ENCODE results near the gene HACD3. TPM values are rescaled to one million over a fixed set of nuclear protein-coding genes. Genes with fewer than 3 reads are reported as not detected.

Gene HACD3
- total RNA-seq, 1 donor from 2014 or later, result 271 TPM

- H3K27me3 Mint-ChIP-seq (ENCODE audit: insufficient read depth, low read depth), result no peaks in the 10 kb centered on the region
- H3F3A ChIP-seq (ENCODE audit: low read depth), result peaks cover 35% of the 10 kb centered on the region
- TF ChIP-seq EZH2 (IDR thresholded peaks at IDR 0.05) (peak; percentile 20), EZH2phosphoT487 (IDR thresholded peaks at IDR 0.05) (no peak), CTCF (IDR thresholded peaks at IDR 0.05) (peak; percentile 90)
- no peaks in the 10 kb centered on the region for H3K36me3 Mint-ChIP-seq
- DNase-seq (ENCODE audit: low spot score), result peak; percentile 97
- H3K9ac ChIP-seq, result peak within 1 kb of the TSS; percentile 88
- peaks cover 6% of the 10 kb centered on the region for H3K36me3 ChIP-seq
- no peaks in the 10 kb centered on the region for H3K9me3 ChIP-seq (ENCODE audit: low read depth)
- no peaks in the 10 kb centered on the region for H3K27me3 ChIP-seq
- peak within 1 kb of the TSS; percentile 85 for H2AFZ ChIP-seq (replicated peaks)
- peaks cover 41% of the 10 kb centered on the region for H3K79me2 ChIP-seq (ENCODE audit: low read depth)
- peak within 1 kb of the TSS; percentile 85 for H3K27ac ChIP-seq
- peak within 1 kb of the TSS; percentile 97 for H3K4me2 ChIP-seq
- peaks cover 27% of the 10 kb centered on the region for H4K20me1 ChIP-seq (ENCODE audit: low read depth)
- peaks cover 15% of the 10 kb centered on the region for H3K4me1 Mint-ChIP-seq
- no peaks in the 10 kb centered on the region for H3K9me3 Mint-ChIP-seq
- H3K27ac Mint-ChIP-seq, result peak within 1 kb of the TSS; percentile 86
- H3K4me3 ChIP-seq, result peak within 1 kb of the TSS; percentile 92
- H3K4me1 ChIP-seq, result peaks cover 9% of the 10 kb centered on the region
- H3K4me3 Mint-ChIP-seq, result peak within 1 kb of the TSS; percentile 93
Observed at GRCh38 chr15:65516997-65517865, 13.0 kb upstream of the HACD3 start, which contains the start of gene DPP8. Gene DPP8, minus strand, starts transcription at chr15:65517689. Its CDS starts 5,136 bp downstream, at chr15:65512553.

GRCh38 chr15:65517866-65518207 is 12.4 kb upstream of the HACD3 start:
- Histone ChIP-seq H3K9ac (no peak overlapping the region), H2AFZ (replicated peaks) (peak overlapping the region; percentile 85), H3K27ac (no peak overlapping the region), H3K4me2 (peak overlapping the region; percentile 6), H3K4me3 (peak overlapping the region; percentile 92), H3K27me3 (no peaks in the 10 kb centered on the region), H3K79me2 (ENCODE audit: low read depth) (peaks cover 41% of the 10 kb centered on the region), H3K9me3 (ENCODE audit: low read depth) (no peaks in the 10 kb centered on the region), H3K4me1 (peaks cover 9% of the 10 kb centered on the region), H4K20me1 (ENCODE audit: low read depth) (peaks cover 27% of the 10 kb centered on the region), H3F3A (ENCODE audit: low read depth) (peaks cover 35% of the 10 kb centered on the region), H3K36me3 (peaks cover 6% of the 10 kb centered on the region)
- Mint-ChIP-seq H3K36me3 (no peaks in the 10 kb centered on the region), H3K4me3 (peak overlapping the region; percentile 93), H3K27ac (peak overlapping the region; percentile 86), H3K4me1 (peaks cover 15% of the 10 kb centered on the region), H3K9me3 (no peaks in the 10 kb centered on the region), H3K27me3 (ENCODE audit: insufficient read depth, low read depth) (no peaks in the 10 kb centered on the region)
- TF ChIP-seq EZH2 (IDR thresholded peaks at IDR 0.05) (no peak), EZH2phosphoT487 (IDR thresholded peaks at IDR 0.05) (no peak), CTCF (IDR thresholded peaks at IDR 0.05) (no peak)
- DNase-seq (ENCODE audit: low spot score), result no peak

GRCh38 chr15:65518633-65519285 is 11.5 kb upstream of the HACD3 start:
- Mint-ChIP-seq H3K27me3 (ENCODE audit: insufficient read depth, low read depth) (no peaks in the 10 kb centered on the region), H3K36me3 (no peaks in the 10 kb centered on the region), H3K4me1 (peaks cover 15% of the 10 kb centered on the region), H3K4me3 (peak overlapping the region; percentile 48), H3K9me3 (no peaks in the 10 kb centered on the region), H3K27ac (peak overlapping the region; percentile 69)
- Histone ChIP-seq H3K79me2 (ENCODE audit: low read depth) (peaks cover 36% of the 10 kb centered on the region), H3K4me2 (no peak overlapping the region), H3K27me3 (no peaks in the 10 kb centered on the region), H4K20me1 (ENCODE audit: low read depth) (peaks cover 27% of the 10 kb centered on the region), H3K36me3 (peaks cover 6% of the 10 kb centered on the region), H3F3A (ENCODE audit: low read depth) (peaks cover 35% of the 10 kb centered on the region), H3K9ac (no peak overlapping the region), H3K4me1 (peaks cover 9% of the 10 kb centered on the region), H3K4me3 (no peak overlapping the region), H3K9me3 (ENCODE audit: low read depth) (no peaks in the 10 kb centered on the region), H3K27ac (no peak overlapping the region), H2AFZ (replicated peaks) (no peak overlapping the region)
- no peak for DNase-seq (ENCODE audit: low spot score)
- TF ChIP-seq EZH2phosphoT487 (IDR thresholded peaks at IDR 0.05) (no peak), EZH2 (IDR thresholded peaks at IDR 0.05) (no peak), CTCF (IDR thresholded peaks at IDR 0.05) (no peak)
